Gastroesophageal sphincter (tissue), 3 donors: ENCODE measurements around the gene KCTD19.

Experiments
- POLR2AphosphoS5 ChIP-seq: sonication (generic); formaldehyde crosslinking; IDR thresholded peaks from one replicate; pipeline ENCODE4 v1.6.1; 2017; ENCODE audit warnings: antibody characterized with exemption
- TF ChIP-seq, protein P1 (sequence below), 4 experiments: fragments of 200-600 bp in 2 of 4; fragments of 450-650 bp in 2 of 4; sonication (generic) in 1 of 4; IDR thresholded peaks; one replicate each; pipeline ENCODE4 v1.5.1; 2017 to 2019; ENCODE audit warnings: antibody characterized with exemption in 4 of 4, mild to moderate bottlenecking in 2 of 4, moderate library complexity in 2 of 4

DNA sequence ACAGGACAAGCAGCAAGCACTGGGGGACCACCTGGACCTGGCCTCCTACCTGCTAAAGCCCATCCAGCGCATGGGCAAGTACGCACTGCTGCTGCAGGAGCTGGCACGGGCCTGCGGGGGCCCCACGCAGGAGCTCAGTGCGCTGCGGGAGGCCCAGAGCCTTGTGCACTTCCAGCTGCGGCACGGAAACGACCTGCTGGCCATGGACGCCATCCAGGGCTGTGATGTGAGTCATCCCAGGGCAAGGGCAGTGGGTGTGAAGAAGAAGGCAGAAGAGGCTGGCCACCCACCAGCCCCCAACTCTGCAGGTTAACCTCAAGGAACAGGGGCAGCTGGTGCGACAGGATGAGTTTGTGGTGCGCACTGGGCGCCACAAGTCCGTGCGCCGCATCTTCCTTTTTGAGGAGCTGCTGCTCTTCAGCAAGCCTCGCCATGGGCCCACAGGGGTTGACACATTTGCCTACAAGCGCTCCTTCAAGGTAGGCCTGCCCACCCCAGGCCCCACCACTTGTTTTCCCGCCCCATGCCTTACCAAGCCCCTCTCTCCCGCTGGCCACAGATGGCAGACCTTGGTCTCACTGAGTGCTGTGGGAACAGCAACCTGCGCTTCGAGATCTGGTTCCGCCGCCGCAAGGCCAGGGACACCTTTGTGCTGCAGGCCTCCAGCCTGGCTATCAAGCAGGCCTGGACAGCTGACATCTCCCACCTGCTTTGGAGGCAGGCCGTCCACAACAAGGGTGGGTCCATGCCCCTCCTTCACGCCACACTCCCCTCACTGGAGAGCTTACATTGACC is 39.9 kb downstream of the KCTD19 start:
- TF ChIP-seq, protein P1, sequence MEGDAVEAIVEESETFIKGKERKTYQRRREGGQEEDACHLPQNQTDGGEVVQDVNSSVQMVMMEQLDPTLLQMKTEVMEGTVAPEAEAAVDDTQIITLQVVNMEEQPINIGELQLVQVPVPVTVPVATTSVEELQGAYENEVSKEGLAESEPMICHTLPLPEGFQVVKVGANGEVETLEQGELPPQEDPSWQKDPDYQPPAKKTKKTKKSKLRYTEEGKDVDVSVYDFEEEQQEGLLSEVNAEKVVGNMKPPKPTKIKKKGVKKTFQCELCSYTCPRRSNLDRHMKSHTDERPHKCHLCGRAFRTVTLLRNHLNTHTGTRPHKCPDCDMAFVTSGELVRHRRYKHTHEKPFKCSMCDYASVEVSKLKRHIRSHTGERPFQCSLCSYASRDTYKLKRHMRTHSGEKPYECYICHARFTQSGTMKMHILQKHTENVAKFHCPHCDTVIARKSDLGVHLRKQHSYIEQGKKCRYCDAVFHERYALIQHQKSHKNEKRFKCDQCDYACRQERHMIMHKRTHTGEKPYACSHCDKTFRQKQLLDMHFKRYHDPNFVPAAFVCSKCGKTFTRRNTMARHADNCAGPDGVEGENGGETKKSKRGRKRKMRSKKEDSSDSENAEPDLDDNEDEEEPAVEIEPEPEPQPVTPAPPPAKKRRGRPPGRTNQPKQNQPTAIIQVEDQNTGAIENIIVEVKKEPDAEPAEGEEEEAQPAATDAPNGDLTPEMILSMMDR (IDR thresholded peaks at IDR 0.05): no peak
- no peak for TF ChIP-seq POLR2AphosphoS5
